GM21529 (cell line): ENCODE data around the gene CTRL.
A peak's percentile ranks its signal among the peaks of the same experiment; 100 is the strongest.

Experiments
- ATAC-seq: cut with Tn5 transposase; IDR thresholded peaks from one replicate; pipeline ENCODE4 v1.9.1; 2021; ENCODE audit not compliant: unreplicated experiment

The CTRL gene

GRCh38 chr16:67892899-67893742 is 38.5 kb downstream of the CTRL start, which contains the start of gene PSKH1:
PSKH1 (plus strand) TSS chr16:67893254; CDS start chr16:67908750, 15,496 bp downstream.
- ATAC-seq = peak; percentile 90

GRCh38 chr16:67892375-67892774 is 39.3 kb downstream of the CTRL start:
- no peak for ATAC-seq

GRCh38 chr16:67888331-67888730 is 43.3 kb downstream of the CTRL start:
- ATAC-seq = no peak

- ATAC-seq = no peak
Measured at GRCh38 chr16:67886387-67886786, 45.3 kb downstream of the CTRL start.

- no peak for ATAC-seq
Measured at GRCh38 chr16:67885976-67886375, 45.7 kb downstream of the CTRL start.

- no peak for ATAC-seq
Measured at GRCh38 chr16:67885545-67885944, 46.1 kb downstream of the CTRL start.

- ATAC-seq = no peak
Measured at GRCh38 chr16:67884684-67885083, 47.0 kb downstream of the CTRL start, which contains the start of gene NRN1L. NRN1L (plus strand) TSS chr16:67884885; CDS start chr16:67884904, 19 bp downstream.

- no peak for ATAC-seq
Measured at GRCh38 chr16:67883872-67884261, 47.8 kb downstream of the CTRL start.

- no peak for ATAC-seq
Measured at GRCh38 chr16:67883146-67883871, 48.4 kb downstream of the CTRL start.

GRCh38 chr16:67882374-67883145 is 49.1 kb downstream of the CTRL start:
- ATAC-seq = no peak

GRCh38 chr16:67881621-67882161 is 50.0 kb downstream of the CTRL start:
- ATAC-seq = no peak

- ATAC-seq = no peak
Measured at GRCh38 chr16:67880584-67880983, 51.1 kb downstream of the CTRL start.

GRCh38 chr16:67879936-67880335 is 51.7 kb downstream of the CTRL start:
- no peak for ATAC-seq
